GM23338 (cell line): ENCODE results near the gene ZMYND8. TPM values are rescaled to one million over a fixed set of nuclear protein-coding genes. Genes with fewer than 3 reads are reported as not detected.

ENCODE experiments used
- ATAC-seq: fragments of 200-7000 bp; cut with Tn5 transposase; 3 replicates; pipeline ENCODE4 v1.9.1; 2020
- DNase-seq: peaks from one replicate; pipeline ENCODE4 v3.0.0-alpha.2; 2015; ENCODE audit warnings: low spot score
- H2AFZ ChIP-seq: fragments of 200-600 bp; sonication (generic); 2 replicates; pipeline ENCODE4 v1.8.0; 2016; ENCODE audit warnings: antibody characterized with exemption, mild to moderate bottlenecking, moderate library complexity
- H3F3A ChIP-seq: fragments of 200-600 bp; sonication (generic); replicated peaks from 2 replicates; pipeline ENCODE4 v1.8.0; 2017; ENCODE audit warnings: antibody characterized with exemption, mixed run types, low read depth
- H3K27ac ChIP-seq: fragments of 200-600 bp; sonication (generic); 2 replicates; pipeline ENCODE4 v1.6.1; 2016; ENCODE audit warnings: low read depth
- H3K27me3 ChIP-seq: fragments of 200-600 bp; sonication (generic); 2 replicates; pipeline ENCODE4 v1.8.0; 2016; ENCODE audit warnings: mild to moderate bottlenecking, mixed run types, moderate library complexity; ENCODE audit not compliant: insufficient read depth
- H3K36me3 ChIP-seq: fragments of 200-600 bp; sonication (generic); 2 replicates; pipeline ENCODE4 v1.8.0; 2016; ENCODE audit warnings: mild to moderate bottlenecking; ENCODE audit not compliant: insufficient read depth
- H3K4me1 ChIP-seq: fragments of 200-600 bp; sonication (generic); 2 replicates; pipeline ENCODE4 v1.8.0; 2016; ENCODE audit warnings: mild to moderate bottlenecking, moderate library complexity; ENCODE audit not compliant: insufficient read depth
- H3K4me2 ChIP-seq: fragments of 200-600 bp; sonication (generic); 2 replicates; pipeline ENCODE4 v1.7.1; 2017; ENCODE audit warnings: mixed run types
- H3K4me3 ChIP-seq: fragments of 200-600 bp; sonication (generic); 2 replicates; pipeline ENCODE4 v1.6.1; 2016; ENCODE audit warnings: mixed run types
- H3K79me2 ChIP-seq: fragments of 200-600 bp; sonication (generic); replicated peaks from 2 replicates; pipeline ENCODE4 v1.8.0; 2017; ENCODE audit warnings: mild to moderate bottlenecking; ENCODE audit not compliant: insufficient read depth
- H3K9me2 ChIP-seq: fragments of 200-600 bp; sonication (generic); 2 replicates; pipeline ENCODE4 v1.8.0; 2017; ENCODE audit not compliant: insufficient read depth
- H4K20me1 ChIP-seq: fragments of 200-600 bp; sonication (generic); replicated peaks from 2 replicates; pipeline ENCODE4 v1.8.0; 2017; ENCODE audit warnings: mild to moderate bottlenecking; ENCODE audit not compliant: insufficient read depth
- H3K27ac Mint-ChIP-seq: 2 replicates; pipeline ENCODE4 v1.8.0; 2020; ENCODE audit warnings: inconsistent platforms, mild to moderate bottlenecking, moderate library complexity, mixed read lengths
- H3K27me3 Mint-ChIP-seq: 3 replicates; pipeline ENCODE4 v1.8.0; 2022; ENCODE audit warnings: low read depth, mild to moderate bottlenecking, moderate library complexity, mixed read lengths, inconsistent platforms; ENCODE audit not compliant: insufficient read depth, poor library complexity
- H3K36me3 Mint-ChIP-seq: 3 replicates; pipeline ENCODE4 v1.8.0; 2021; ENCODE audit warnings: low read depth, mild to moderate bottlenecking, inconsistent platforms, moderate library complexity, mixed read lengths
- H3K4me1 Mint-ChIP-seq: 3 replicates; pipeline ENCODE4 v1.8.0; 2020; ENCODE audit warnings: mild to moderate bottlenecking, inconsistent platforms, mixed read lengths
- H3K4me3 Mint-ChIP-seq: 3 replicates; pipeline ENCODE4 v1.8.0; 2021; ENCODE audit warnings: moderate library complexity, mild to moderate bottlenecking, inconsistent platforms, mixed read lengths
- H3K9me3 Mint-ChIP-seq: 3 replicates; pipeline ENCODE4 v1.8.0; 2020; ENCODE audit warnings: moderate library complexity, mild to moderate bottlenecking, inconsistent platforms, mixed read lengths
- EZH2phosphoT487 ChIP-seq: fragments of 200-600 bp; sonication (generic); IDR thresholded peaks from one replicate; pipeline ENCODE4 v1.8.1; 2018; ENCODE audit warnings: antibody characterized with exemption; ENCODE audit not compliant: unreplicated experiment
- POLR2AphosphoS5 ChIP-seq: IDR thresholded peaks from 2 replicates; pipeline ENCODE4 v1.6.1; 2016; ENCODE audit warnings: antibody characterized with exemption, low read depth
- STAT1 ChIP-seq: IDR thresholded peaks from one replicate; pipeline ENCODE4 v1.6.1; 2016; ENCODE audit warnings: antibody characterized with exemption; ENCODE audit not compliant: unreplicated experiment
- ZNF331 ChIP-seq: fragments of 250-450 bp; sonication (Bioruptor Pico); IDR thresholded peaks from 2 replicates; pipeline ENCODE4 v1.5.0; 2020; ENCODE audit warnings: low read depth, mild to moderate bottlenecking, moderate library complexity
- polyA plus RNA-seq: library from polyadenylated mRNA; unstranded; fragments of >200 nt; fragmentation: Nextera tagmentation; extraction: Ambion mirVana; gene quantifications from 2 replicates; pipeline ENCODE4 v1.2.1, GENCODE V29; 2016
- total RNA-seq: library from RNA; depleted of rRNA; stranded (reverse); fragments of >200 nt; shearing (Covaris generic); gene quantifications from 2 replicates; pipeline ENCODE4 v1.2.3, GENCODE V29; 2014
- TF ChIP-seq, protein P1 (sequence below): fragments of 250-450 bp; sonication (Bioruptor Pico); IDR thresholded peaks from 2 replicates; pipeline ENCODE4 v1.5.0; 2020; ENCODE audit warnings: mild to moderate bottlenecking, moderate library complexity

The ZMYND8 gene
- total and polyA plus RNA-seq, 2 experiments from 2014 or later, result 70.9 to 128 TPM

DNA sequence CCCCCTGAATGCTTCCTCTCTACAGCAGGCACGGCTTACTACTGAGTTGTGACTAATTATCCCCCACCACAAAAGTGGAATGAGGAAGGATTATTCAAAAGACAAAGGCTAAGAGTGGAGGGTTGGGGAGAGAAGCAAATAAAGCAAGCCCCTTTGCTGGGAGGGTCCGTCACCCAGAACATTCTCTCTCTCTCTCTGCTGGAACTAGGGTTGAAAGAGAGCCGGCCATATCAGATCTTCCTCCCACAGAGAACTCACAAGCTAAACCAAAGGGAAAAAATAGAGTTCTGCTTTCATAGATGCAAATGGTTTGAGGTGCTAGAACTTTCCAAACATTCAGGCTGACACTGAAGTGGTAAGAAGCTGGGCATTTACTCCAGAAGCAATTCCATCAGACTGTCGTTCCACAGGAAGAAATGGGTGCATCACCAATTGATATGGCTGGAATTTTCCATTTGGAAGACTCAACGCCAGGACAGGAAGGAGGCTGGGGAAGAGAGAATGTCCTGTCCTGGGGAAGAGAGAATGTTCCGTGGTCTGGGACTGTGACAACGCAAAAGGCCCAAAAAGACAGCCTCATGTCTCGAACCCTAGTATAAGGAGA lies 7.9 kb downstream of the ZMYND8 start (continued):
- TF ChIP-seq, protein P1, sequence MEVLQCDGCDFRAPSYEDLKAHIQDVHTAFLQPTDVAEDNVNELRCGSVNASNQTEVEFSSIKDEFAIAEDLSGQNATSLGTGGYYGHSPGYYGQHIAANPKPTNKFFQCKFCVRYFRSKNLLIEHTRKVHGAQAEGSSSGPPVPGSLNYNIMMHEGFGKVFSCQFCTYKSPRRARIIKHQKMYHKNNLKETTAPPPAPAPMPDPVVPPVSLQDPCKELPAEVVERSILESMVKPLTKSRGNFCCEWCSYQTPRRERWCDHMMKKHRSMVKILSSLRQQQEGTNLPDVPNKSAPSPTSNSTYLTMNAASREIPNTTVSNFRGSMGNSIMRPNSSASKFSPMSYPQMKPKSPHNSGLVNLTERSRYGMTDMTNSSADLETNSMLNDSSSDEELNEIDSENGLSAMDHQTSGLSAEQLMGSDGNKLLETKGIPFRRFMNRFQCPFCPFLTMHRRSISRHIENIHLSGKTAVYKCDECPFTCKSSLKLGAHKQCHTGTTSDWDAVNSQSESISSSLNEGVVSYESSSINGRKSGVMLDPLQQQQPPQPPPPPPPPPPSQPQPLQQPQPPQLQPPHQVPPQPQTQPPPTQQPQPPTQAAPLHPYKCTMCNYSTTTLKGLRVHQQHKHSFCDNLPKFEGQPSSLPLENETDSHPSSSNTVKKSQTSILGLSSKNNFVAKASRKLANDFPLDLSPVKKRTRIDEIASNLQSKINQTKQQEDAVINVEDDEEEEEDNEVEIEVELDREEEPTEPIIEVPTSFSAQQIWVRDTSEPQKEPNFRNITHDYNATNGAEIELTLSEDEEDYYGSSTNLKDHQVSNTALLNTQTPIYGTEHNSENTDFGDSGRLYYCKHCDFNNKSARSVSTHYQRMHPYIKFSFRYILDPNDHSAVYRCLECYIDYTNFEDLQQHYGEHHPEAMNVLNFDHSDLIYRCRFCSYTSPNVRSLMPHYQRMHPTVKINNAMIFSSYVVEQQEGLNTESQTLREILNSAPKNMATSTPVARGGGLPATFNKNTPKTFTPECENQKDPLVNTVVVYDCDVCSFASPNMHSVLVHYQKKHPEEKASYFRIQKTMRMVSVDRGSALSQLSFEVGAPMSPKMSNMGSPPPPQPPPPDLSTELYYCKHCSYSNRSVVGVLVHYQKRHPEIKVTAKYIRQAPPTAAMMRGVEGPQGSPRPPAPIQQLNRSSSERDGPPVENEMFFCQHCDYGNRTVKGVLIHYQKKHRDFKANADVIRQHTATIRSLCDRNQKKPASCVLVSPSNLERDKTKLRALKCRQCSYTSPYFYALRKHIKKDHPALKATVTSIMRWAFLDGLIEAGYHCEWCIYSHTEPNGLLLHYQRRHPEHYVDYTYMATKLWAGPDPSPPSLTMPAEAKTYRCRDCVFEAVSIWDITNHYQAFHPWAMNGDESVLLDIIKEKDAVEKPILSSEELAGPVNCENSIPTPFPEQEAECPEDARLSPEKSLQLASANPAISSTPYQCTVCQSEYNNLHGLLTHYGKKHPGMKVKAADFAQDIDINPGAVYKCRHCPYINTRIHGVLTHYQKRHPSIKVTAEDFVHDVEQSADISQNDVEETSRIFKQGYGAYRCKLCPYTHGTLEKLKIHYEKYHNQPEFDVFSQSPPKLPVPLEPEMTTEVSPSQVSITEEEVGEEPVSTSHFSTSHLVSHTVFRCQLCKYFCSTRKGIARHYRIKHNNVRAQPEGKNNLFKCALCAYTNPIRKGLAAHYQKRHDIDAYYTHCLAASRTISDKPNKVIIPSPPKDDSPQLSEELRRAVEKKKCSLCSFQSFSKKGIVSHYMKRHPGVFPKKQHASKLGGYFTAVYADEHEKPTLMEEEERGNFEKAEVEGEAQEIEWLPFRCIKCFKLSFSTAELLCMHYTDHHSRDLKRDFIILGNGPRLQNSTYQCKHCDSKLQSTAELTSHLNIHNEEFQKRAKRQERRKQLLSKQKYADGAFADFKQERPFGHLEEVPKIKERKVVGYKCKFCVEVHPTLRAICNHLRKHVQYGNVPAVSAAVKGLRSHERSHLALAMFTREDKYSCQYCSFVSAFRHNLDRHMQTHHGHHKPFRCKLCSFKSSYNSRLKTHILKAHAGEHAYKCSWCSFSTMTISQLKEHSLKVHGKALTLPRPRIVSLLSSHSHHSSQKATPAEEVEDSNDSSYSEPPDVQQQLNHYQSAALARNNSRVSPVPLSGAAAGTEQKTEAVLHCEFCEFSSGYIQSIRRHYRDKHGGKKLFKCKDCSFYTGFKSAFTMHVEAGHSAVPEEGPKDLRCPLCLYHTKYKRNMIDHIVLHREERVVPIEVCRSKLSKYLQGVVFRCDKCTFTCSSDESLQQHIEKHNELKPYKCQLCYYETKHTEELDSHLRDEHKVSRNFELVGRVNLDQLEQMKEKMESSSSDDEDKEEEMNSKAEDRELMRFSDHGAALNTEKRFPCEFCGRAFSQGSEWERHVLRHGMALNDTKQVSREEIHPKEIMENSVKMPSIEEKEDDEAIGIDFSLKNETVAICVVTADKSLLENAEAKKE (CRISPR knock-in tag), result no peak

DNA sequence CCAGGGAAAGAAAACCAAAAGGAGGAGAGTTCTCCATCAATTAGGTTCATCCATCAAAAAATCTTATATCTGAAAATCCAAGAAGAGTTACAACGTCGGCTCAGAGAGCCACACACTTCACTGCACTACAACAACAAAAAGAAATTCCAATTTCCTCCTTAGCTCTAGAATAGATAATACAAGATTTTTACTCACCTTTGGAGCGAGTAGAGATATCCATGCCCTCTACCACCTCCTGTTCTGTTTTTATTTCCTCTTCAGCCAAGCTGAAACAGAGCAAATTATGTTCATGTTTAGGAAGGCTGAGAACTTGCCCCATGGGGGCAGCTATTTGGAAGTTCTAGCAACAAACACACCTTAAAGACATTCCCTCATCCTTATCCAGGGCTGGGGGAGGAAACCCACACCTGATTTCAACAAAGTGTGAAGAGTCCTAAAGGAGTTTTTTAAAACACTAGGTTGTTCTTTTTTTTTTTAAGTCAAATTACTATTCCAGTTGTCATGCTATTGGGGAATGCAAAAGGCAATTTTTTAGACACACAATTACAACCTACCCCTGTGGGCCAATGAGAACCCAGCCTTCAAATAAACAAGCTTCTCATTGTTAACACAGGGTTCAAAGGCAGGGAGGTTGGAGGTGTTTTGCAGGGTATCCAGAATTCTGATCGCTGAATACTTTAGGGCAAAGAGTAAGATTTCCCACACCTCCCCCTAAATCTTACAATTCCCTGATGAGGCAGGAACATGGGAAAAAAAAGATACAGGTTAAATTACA lies 8.7 kb downstream of the ZMYND8 start:
- no peaks in the 10 kb centered on the region for H4K20me1 ChIP-seq
- H3K4me1 ChIP-seq, result peaks cover 70% of the 10 kb centered on the region
- H3K4me3 ChIP-seq, result no peak overlapping the region
- no peak overlapping the region; the same call in 1 of the 3 replicates for H3K4me3 Mint-ChIP-seq
- no peaks in the 10 kb centered on the region; the same call in 1 of the 2 replicates for H3F3A ChIP-seq
- peaks cover 8% of the 10 kb centered on the region for H3K4me1 Mint-ChIP-seq
- peaks cover 57% of the 10 kb centered on the region for H3K36me3 Mint-ChIP-seq
- H3K27me3 Mint-ChIP-seq, result peaks cover 12% of the 10 kb centered on the region
- DNase-seq (no peak), ATAC-seq (no peak)
- peak overlapping the region; percentile 98 for H3K27ac ChIP-seq
- no peak overlapping the region for H3K27ac Mint-ChIP-seq
- H3K27me3 ChIP-seq, result no peaks in the 10 kb centered on the region
- H3K4me2 ChIP-seq, result peak overlapping the region; percentile 57
- peaks cover 3% of the 10 kb centered on the region; the same call in 1 of the 2 replicates for H3K36me3 ChIP-seq
- H3K9me2 ChIP-seq, result no peaks in the 10 kb centered on the region
- H3K79me2 ChIP-seq, result peaks cover 100% of the 10 kb centered on the region
- no peak overlapping the region for H2AFZ ChIP-seq
- H3K9me3 Mint-ChIP-seq, result no peaks in the 10 kb centered on the region
- TF ChIP-seq POLR2AphosphoS5 (no peak), EZH2phosphoT487 (no peak), STAT1 (no peak), ZNF331 (CRISPR knock-in tag) (no peak)
- TF ChIP-seq, protein P1 (CRISPR knock-in tag), result no peak
